Measurements from ENCODE around the gene COX17.

- TF ChIP-seq CTCF (IDR thresholded peaks at IDR 0.05): no peak
- no peak for TF ChIP-seq POLR2A (IDR thresholded peaks at IDR 0.05)
These were observed 56.3 kb downstream of the COX17 start for GRCh38 chr3:119620899-119621298.

All from adrenal gland (tissue), 5 donors.